H7 (cell line): ENCODE measurements around the gene CMIP. TPM values are rescaled to one million over a fixed set of nuclear protein-coding genes. Genes with fewer than 3 reads are reported as not detected.
"Not testable (repeated sequence)": the region's sequence is repeated elsewhere in the genome, so short reads cannot be mapped to it uniquely, and the experiment has no call there.

Source experiments
- DNase-seq: peaks from one replicate; pipeline ENCODE4 v3.0.0; 2012
- H3K27me3 ChIP-seq: 2 replicates; pipeline ENCODE4 v1.6.0; 2011; ENCODE audit warnings: mild to moderate bottlenecking, low read length; ENCODE audit not compliant: control insufficient read depth, insufficient read depth
- H3K36me3 ChIP-seq: replicated peaks from 2 replicates; pipeline ENCODE4 v1.5.1; 2011; ENCODE audit warnings: low read length; ENCODE audit not compliant: control insufficient read depth, insufficient read depth
- H3K4me3 ChIP-seq: 2 replicates; pipeline ENCODE4 v1.5.1; 2011; ENCODE audit warnings: low read depth, mild to moderate bottlenecking, control low read depth, low read length, moderate library complexity; ENCODE audit not compliant: insufficient read depth
- total RNA-seq: library from RNA; depleted of rRNA; stranded (reverse); fragments of >200 nt; shearing (Covaris generic); gene quantifications from 2 replicates; pipeline ENCODE4 v1.2.3, GENCODE V29; 2014; rRNA removed

The CMIP gene
- 13.1 and 19.2 TPM in 2 replicates for total RNA-seq

DNA sequence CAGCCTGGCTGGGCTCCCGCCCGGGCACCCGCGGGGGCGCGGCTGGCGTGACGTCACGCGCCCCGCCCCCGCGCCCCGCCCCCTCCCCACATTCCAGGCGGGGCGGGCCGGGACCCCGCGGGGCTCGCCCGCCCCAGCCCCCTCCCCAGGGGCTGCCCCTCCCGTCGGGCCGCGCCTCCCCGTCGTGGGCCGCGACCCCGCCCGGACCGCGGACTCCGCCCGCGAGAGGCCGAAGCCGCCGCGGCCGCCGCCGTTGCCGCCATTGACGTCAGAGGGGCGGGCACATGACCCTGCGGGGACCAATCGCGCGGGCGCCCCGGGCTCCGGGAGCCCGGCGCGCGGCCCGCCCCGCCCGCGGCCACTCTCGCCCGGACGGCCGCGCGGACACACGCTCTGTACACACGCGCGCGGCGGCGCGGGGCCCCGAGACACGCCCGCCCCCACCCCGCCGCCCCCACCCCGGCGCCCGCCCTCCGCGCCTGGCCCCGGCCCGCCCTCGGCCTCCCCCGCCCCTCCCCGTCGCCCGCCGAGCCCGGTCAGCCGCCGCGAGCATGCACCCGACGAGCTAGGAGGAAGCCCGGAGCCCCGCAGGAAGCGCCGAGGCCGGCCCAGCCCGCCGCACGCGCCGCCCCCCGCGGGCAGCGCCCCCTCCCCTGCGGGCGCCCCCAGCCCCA is at the start of gene CMIP:
TSS of gene CMIP (plus strand) at position 361 of the 674 bp plus-strand sequence.
- Histone ChIP-seq H3K27me3 (peaks cover 4% of the 10 kb centered on the region), H3K36me3 (no peaks in the 10 kb centered on the region; the same call in 1 of the 2 replicates), H3K4me3 (peak within 1 kb of the TSS; percentile 90)
- peak; percentile 98 for DNase-seq

GRCh38 chr16:81394966-81395655 is 49.5 kb upstream of the CMIP start:
- DNase-seq: no peak
- Histone ChIP-seq H3K36me3 (no peaks in the 10 kb centered on the region; the same call in 1 of the 2 replicates), H3K27me3 (no peaks in the 10 kb centered on the region), H3K4me3 (no peak overlapping the region)

- no peak for DNase-seq
- no peak overlapping the region for H3K4me3 ChIP-seq
- no peaks in the 10 kb centered on the region for H3K27me3 ChIP-seq
- no peaks in the 10 kb centered on the region for H3K36me3 ChIP-seq
These were observed 47.3 kb upstream of the CMIP start for GRCh38 chr16:81397058-81397878.

DNA sequence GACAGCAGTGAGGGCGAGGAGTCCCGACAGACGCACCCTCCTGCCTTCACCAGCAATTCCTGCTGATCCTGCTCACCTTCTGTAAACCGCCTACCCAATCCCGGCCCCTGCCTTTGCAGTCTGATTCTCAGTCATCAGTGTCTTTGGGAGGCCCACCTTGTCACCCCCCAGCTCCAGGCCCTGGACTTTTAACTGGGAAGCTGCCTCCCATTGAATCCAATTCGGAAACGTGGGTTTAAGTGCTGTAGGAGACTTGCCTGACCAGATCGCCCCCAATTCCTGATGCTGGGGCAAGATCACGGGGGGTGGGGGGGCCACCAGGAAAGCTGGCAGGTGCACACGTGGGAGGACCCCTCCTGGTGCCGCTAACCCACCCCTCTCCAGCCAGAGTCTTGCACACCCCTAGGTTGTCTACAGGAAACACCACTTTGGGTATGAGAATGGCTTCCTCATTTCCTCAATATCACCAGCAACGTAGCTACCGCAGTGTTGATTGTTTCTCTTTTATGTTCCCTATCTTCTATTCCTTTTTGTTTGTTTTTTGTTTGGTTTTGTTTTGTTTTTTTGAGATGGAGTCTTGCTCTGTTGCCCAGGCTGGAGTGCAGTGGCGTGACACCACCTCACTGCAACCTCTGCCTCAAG is 46.6 kb upstream of the CMIP start:
- H3K36me3 ChIP-seq: no peaks in the 10 kb centered on the region
- no peak overlapping the region for H3K4me3 ChIP-seq
- DNase-seq: no peak
- H3K27me3 ChIP-seq: no peaks in the 10 kb centered on the region

GRCh38 chr16:81399909-81400308 is 44.7 kb upstream of the CMIP start:
- H3K27me3 ChIP-seq: no peaks in the 10 kb centered on the region
- DNase-seq: no peak
- no peak overlapping the region for H3K4me3 ChIP-seq

GRCh38 chr16:81401035-81401950 is 43.3 kb upstream of the CMIP start:
- Histone ChIP-seq H3K36me3 (no peaks in the 10 kb centered on the region), H3K27me3 (no peaks in the 10 kb centered on the region), H3K4me3 (no peak overlapping the region)
- DNase-seq: peak; percentile 32

More at GRCh38 chr16:81399909-81400308, 44.7 kb upstream of the CMIP start:
- H3K36me3 ChIP-seq: no peaks in the 10 kb centered on the region

DNA sequence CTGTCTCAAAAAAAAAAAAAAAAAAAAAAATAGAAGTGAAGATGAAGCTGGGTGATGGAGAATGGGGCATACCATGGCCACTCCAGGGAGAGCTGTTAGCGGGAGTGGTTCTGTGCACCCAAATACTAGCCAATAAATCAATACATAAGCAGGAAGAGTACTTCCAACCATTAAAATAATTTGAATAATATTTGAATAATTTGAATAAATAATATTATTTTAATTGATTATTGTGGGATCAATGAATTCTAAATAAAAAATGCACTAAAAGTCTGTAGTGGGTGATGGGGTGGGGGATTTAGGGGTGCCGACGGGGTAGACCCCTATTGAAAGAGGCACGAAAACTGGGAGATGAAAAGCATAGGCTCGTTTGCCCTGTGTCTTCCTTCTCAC is 41.4 kb upstream of the CMIP start:
- Histone ChIP-seq H3K36me3 (no peaks in the 10 kb centered on the region), H3K4me3 (no peak overlapping the region), H3K27me3 (no peaks in the 10 kb centered on the region)
- no peak for DNase-seq

DNA sequence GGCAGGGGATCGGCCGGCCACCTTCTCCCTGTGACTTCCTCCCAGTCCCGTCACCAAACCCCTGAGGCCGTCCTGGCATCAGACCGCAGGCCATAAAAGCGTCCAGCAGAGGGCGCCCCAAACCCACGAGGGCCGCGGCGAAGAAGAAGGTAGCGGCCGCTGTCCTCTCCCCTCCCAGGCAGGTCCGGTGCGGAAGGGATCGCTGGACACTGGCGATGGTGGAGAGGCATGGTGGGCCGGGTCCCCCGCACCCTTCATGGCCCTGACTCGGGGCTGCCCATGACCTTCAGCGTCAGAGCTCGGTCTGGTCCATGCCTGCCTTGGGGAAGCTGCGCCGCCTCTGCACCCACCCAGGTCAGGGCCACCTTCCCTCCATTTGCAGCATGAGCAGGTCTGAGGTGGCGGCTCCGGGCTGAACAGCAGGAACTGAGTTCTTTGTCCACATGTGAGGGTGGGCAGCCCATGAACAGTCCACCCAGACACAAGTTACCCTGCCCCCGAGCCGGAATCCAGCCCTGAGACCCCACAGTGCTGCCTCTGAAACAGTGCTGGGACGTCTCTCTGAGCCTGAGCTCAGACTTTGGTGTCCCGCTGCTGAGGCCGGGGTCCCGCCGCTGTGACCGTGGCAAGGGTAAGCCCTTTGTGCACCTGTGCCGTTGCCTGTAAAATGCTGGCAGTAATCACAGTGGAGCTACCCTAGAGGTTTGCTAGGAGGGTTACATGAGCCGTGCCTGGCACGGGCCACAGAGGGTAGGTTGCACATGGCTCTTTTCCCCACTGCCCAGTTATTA is 40.8 kb upstream of the CMIP start:
- DNase-seq: peak; percentile 95
- Histone ChIP-seq H3K27me3 (no peaks in the 10 kb centered on the region), H3K4me3 (peak overlapping the region; percentile 22), H3K36me3 (no peaks in the 10 kb centered on the region)

DNA sequence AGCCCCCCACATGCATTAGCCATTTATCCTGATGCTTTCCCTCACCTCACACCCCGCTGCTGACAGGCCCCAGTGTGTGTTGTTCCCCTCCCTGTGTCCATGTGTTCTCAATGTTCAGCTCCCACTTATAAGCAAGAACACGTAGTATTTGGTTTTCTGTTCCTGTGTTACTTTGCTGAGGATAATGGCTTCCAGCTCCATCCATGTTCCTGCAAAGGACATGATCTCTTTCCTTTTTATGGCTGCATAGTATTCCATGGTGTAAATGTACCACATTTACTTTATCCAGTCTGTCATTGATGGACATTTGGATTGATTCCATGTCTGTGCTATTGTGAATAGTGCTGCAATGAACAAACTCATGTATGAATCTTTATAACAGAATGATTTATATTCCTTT is 39.6 kb upstream of the CMIP start:
- not testable (repeated sequence) for H3K4me3 ChIP-seq, DNase-seq, H3K27me3 ChIP-seq, H3K36me3 ChIP-seq

GRCh38 chr16:81405702-81406113 is 38.9 kb upstream of the CMIP start:
- peak; percentile 77 for DNase-seq
- H3K4me3 ChIP-seq: no peak overlapping the region

GRCh38 chr16:81408409-81408950 is 36.1 kb upstream of the CMIP start:
- Histone ChIP-seq H3K4me3 (no peak overlapping the region), H3K27me3 (no peaks in the 10 kb centered on the region), H3K36me3 (no peaks in the 10 kb centered on the region)
- DNase-seq: no peak

More at GRCh38 chr16:81405702-81406113, 38.9 kb upstream of the CMIP start:
- Histone ChIP-seq H3K27me3 (no peaks in the 10 kb centered on the region), H3K36me3 (no peaks in the 10 kb centered on the region)

DNA sequence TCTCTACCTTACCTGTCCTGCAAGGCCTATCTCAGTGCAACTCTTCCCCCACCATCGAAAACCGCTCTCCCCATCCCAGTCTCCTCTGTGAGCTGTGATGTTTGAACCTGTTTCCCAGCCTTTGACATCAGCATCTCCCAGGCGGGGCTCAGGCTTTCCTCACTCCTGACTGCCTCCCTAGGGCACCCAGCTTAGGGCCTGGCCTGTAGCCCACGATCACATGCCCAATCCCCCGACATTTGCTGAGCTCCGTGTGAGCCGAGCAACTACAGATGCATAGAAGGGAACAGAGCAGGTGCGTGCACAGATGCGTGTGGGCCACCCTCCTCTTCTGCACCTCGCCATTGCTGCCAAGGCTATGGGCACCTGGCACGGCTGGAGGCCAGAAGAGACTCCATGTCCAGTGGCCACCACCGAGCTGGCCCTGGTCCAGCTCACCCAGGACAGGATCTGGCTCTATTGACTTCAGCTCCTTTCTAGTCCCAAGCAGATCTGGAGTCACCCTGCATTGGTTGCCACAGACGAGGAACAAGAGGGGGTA is 35.5 kb upstream of the CMIP start:
- Histone ChIP-seq H3K4me3 (no peak overlapping the region), H3K27me3 (no peaks in the 10 kb centered on the region), H3K36me3 (no peaks in the 10 kb centered on the region)
- DNase-seq: no peak
